SHP77 treated with DMSO at 0.1 percent for 48 hours (cell line): ENCODE data around the gene TTC8.
A peak's percentile ranks its signal among the peaks of the same experiment; 100 is the strongest.
"Not testable (repeated sequence)": the region's sequence is repeated elsewhere in the genome, so short reads cannot be mapped to it uniquely, and the experiment has no call there.

Experiments used
- DNase-seq: peaks from one replicate; lab custom pipeline; 2025; lab: John Stamatoyannopoulos, UW

The TTC8 gene

GRCh38 chr14:88824314-88825077 is at the start of gene TTC8:
Gene TTC8, plus strand, starts transcription at chr14:88824651. Its CDS starts 57 bp downstream, at chr14:88824708.
- DNase-seq: peak; percentile 87

- no peak for DNase-seq
Measured at GRCh38 chr14:88775532-88775931, 48.9 kb upstream of the TTC8 start.

- no peak for DNase-seq
Measured at GRCh38 chr14:88785911-88786310, 38.5 kb upstream of the TTC8 start.

GRCh38 chr14:88786715-88787114 is 37.7 kb upstream of the TTC8 start:
- no peak for DNase-seq

GRCh38 chr14:88789573-88789972 is 34.9 kb upstream of the TTC8 start:
- not testable (repeated sequence) for DNase-seq

- no peak for DNase-seq
Measured at GRCh38 chr14:88790501-88791251, 33.8 kb upstream of the TTC8 start.

- no peak for DNase-seq
Measured at GRCh38 chr14:88791252-88791621, 33.2 kb upstream of the TTC8 start.

- no peak for DNase-seq
Measured at GRCh38 chr14:88791629-88792472, 32.6 kb upstream of the TTC8 start.

- peak; percentile 40 for DNase-seq
Measured at GRCh38 chr14:88792473-88793258, 31.8 kb upstream of the TTC8 start, which contains the start of gene EML5. Gene EML5, minus strand, starts transcription at chr14:88792953. Its CDS starts 450 bp downstream, at chr14:88792503.

- DNase-seq: no peak
Measured at GRCh38 chr14:88793259-88793625, 31.2 kb upstream of the TTC8 start.

- peak; percentile 77 for DNase-seq
Measured at GRCh38 chr14:88798156-88798555, 26.3 kb upstream of the TTC8 start.

GRCh38 chr14:88799522-88799921 is 24.9 kb upstream of the TTC8 start:
- no peak for DNase-seq

- DNase-seq: no peak
Measured at GRCh38 chr14:88802596-88802995, 21.9 kb upstream of the TTC8 start.

GRCh38 chr14:88804035-88804434 is 20.4 kb upstream of the TTC8 start:
- DNase-seq: no peak

GRCh38 chr14:88804477-88804876 is 20.0 kb upstream of the TTC8 start:
- DNase-seq: no peak

GRCh38 chr14:88808359-88808758 is 16.1 kb upstream of the TTC8 start:
- DNase-seq: no peak

- no peak for DNase-seq
Measured at GRCh38 chr14:88815980-88816379, 8.5 kb upstream of the TTC8 start.

- no peak for DNase-seq
Measured at GRCh38 chr14:88818018-88818417, 6.4 kb upstream of the TTC8 start.

GRCh38 chr14:88819674-88820073 is 4.8 kb upstream of the TTC8 start:
- DNase-seq: not testable (repeated sequence)

GRCh38 chr14:88821378-88821777 is 3.1 kb upstream of the TTC8 start:
- DNase-seq: no peak

- DNase-seq: no peak
Measured at GRCh38 chr14:88821888-88822287, 2.6 kb upstream of the TTC8 start.

GRCh38 chr14:88823968-88824313 is 510 bp upstream of the TTC8 start:
- DNase-seq: no peak
